HL-60 (cell line): ENCODE measurements around the gene RTN4.

Source experiments
- DNase-seq, 2 experiments: peaks; one replicate each; pipeline ENCODE4 v3.0.0-alpha.2; 2010 to 2020; ENCODE audit warnings: low read depth in 1 of 2, low spot score in 1 of 2
- H3K27ac ChIP-seq: fragments of 250-450 bp; sonication (Bioruptor Pico); replicated peaks from 2 replicates; pipeline ENCODE4 v1.5.1; 2020; ENCODE audit warnings: mild to moderate bottlenecking, moderate library complexity
- H3K27me3 ChIP-seq: fragments of 250-450 bp; sonication (Bioruptor Pico); 2 replicates; pipeline ENCODE4 v1.5.1; 2021; ENCODE audit warnings: mild to moderate bottlenecking, moderate library complexity; ENCODE audit not compliant: insufficient read depth, poor library complexity, severe bottlenecking
- H3K4me3 ChIP-seq: replicated peaks from 2 replicates; pipeline ENCODE4 v1.5.1; 2011; ENCODE audit warnings: mild to moderate bottlenecking, control low read depth, low read length; ENCODE audit not compliant: insufficient read depth
- GABPA ChIP-seq: IDR thresholded peaks from 2 replicates; pipeline ENCODE4 v1.6.1; 2012; ENCODE audit warnings: low read depth
- POLR2AphosphoS5 ChIP-seq: IDR thresholded peaks from 2 replicates; pipeline ENCODE4 v1.6.1; 2012; ENCODE audit warnings: low read depth
- SPI1 ChIP-seq: IDR thresholded peaks from 2 replicates; pipeline ENCODE4 v1.6.1; 2012; ENCODE audit warnings: low read depth, mild to moderate bottlenecking, borderline replicate concordance
- TF ChIP-seq, protein P1 (sequence below): IDR thresholded peaks from one replicate; pipeline ENCODE4 v1.5.1; 2011; ENCODE audit warnings: low read length, control low read depth, inconsistent platforms; ENCODE audit not compliant: insufficient read depth
- TF ChIP-seq, protein P2 (sequence below): IDR thresholded peaks from 2 replicates; pipeline ENCODE4 v1.6.1; 2012; ENCODE audit warnings: low read depth; ENCODE audit not compliant: insufficient replicate concordance

The RTN4 gene

DNA sequence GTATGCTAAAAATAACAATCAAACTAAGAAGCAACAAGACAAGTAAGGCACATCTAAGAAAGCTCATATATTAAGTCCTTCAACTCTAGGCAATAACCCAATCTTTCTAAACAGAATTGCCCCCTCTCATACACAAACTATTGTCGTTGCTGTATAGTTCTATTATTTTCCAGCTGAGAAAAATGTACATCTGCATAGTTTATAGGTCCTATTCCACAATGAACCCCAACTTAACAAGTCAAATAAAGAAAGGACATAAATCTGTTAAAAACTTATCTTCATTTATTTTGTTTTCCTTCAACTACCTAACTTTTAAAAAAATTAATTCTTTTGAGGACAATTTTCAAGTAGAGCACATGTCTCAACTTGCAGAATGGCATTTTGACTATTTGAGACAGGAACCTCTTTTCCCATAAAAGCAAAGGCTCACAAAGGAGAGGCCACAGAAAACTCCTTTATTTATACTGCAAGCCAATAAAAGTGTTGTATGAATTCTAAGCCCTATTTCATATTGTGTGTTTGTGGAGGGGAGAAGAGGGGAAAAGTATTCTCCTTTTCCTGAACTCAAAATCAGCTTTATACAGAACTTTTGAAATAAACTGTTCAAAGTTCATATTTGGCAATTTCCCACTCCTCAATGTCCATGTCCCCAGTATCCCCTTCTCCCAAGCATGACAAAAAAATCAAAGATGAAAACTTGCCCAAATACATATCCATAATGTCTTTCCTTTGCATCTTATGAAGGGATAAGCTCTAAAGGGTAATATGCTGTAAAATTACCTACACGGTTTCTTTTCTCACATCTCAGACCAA lies 37.4 kb downstream of the RTN4 start:
- Histone ChIP-seq H3K27me3 (no peaks in the 10 kb centered on the region), H3K4me3 (no peak overlapping the region), H3K27ac (peak overlapping the region; percentile 35)
- DNase-seq: no peak
- TF ChIP-seq SPI1 (no peak), POLR2AphosphoS5 (no peak), GABPA (no peak)

DNA sequence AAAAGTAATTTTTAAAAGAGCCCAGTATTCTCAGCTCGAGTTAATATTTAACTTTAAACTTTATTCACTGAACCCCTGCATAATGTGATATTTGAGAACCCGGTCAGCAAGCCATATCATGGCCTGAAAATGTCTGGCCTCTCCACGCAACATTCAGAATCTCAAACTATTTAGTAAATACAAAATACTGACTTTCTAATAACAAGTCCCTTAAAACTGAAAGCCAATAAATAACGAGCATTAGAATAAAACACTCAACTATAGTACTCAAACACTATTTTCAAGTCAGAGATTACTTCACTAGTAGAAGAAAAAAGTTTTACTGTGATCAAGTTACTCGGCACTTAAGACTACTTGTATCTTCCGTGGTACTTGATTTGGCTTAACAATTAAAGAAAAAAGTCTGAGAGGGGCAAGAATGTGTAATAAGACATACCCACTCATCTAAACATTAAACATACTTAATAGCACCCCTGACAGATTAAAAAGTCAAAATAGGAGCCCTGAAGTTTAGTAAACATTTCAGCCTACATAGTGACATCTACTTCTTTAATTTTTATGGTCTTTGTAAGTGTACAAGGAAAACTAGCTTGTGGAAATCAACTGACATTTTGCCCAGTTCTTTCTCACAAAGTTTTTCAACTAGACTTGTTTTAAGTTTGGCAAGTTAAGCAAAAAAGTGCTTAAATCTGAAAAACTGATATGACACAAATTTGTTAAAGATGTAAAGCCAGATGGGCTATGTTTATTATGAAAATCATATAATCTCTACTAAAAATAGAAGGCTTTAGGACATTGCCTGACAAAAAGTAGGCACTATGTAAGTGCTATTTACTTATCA lies 38.2 kb downstream of the RTN4 start:
- no peak overlapping the region for H3K4me3 ChIP-seq
- no peak for DNase-seq
- TF ChIP-seq, protein P1, sequence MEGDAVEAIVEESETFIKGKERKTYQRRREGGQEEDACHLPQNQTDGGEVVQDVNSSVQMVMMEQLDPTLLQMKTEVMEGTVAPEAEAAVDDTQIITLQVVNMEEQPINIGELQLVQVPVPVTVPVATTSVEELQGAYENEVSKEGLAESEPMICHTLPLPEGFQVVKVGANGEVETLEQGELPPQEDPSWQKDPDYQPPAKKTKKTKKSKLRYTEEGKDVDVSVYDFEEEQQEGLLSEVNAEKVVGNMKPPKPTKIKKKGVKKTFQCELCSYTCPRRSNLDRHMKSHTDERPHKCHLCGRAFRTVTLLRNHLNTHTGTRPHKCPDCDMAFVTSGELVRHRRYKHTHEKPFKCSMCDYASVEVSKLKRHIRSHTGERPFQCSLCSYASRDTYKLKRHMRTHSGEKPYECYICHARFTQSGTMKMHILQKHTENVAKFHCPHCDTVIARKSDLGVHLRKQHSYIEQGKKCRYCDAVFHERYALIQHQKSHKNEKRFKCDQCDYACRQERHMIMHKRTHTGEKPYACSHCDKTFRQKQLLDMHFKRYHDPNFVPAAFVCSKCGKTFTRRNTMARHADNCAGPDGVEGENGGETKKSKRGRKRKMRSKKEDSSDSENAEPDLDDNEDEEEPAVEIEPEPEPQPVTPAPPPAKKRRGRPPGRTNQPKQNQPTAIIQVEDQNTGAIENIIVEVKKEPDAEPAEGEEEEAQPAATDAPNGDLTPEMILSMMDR: no peak
- TF ChIP-seq POLR2AphosphoS5: no peak
- TF ChIP-seq SPI1: no peak
- no peak for TF ChIP-seq GABPA
- TF ChIP-seq, protein P2, sequence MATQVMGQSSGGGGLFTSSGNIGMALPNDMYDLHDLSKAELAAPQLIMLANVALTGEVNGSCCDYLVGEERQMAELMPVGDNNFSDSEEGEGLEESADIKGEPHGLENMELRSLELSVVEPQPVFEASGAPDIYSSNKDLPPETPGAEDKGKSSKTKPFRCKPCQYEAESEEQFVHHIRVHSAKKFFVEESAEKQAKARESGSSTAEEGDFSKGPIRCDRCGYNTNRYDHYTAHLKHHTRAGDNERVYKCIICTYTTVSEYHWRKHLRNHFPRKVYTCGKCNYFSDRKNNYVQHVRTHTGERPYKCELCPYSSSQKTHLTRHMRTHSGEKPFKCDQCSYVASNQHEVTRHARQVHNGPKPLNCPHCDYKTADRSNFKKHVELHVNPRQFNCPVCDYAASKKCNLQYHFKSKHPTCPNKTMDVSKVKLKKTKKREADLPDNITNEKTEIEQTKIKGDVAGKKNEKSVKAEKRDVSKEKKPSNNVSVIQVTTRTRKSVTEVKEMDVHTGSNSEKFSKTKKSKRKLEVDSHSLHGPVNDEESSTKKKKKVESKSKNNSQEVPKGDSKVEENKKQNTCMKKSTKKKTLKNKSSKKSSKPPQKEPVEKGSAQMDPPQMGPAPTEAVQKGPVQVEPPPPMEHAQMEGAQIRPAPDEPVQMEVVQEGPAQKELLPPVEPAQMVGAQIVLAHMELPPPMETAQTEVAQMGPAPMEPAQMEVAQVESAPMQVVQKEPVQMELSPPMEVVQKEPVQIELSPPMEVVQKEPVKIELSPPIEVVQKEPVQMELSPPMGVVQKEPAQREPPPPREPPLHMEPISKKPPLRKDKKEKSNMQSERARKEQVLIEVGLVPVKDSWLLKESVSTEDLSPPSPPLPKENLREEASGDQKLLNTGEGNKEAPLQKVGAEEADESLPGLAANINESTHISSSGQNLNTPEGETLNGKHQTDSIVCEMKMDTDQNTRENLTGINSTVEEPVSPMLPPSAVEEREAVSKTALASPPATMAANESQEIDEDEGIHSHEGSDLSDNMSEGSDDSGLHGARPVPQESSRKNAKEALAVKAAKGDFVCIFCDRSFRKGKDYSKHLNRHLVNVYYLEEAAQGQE: no peak
- no peaks in the 10 kb centered on the region for H3K27me3 ChIP-seq
- H3K27ac ChIP-seq: peak overlapping the region; percentile 35

DNA sequence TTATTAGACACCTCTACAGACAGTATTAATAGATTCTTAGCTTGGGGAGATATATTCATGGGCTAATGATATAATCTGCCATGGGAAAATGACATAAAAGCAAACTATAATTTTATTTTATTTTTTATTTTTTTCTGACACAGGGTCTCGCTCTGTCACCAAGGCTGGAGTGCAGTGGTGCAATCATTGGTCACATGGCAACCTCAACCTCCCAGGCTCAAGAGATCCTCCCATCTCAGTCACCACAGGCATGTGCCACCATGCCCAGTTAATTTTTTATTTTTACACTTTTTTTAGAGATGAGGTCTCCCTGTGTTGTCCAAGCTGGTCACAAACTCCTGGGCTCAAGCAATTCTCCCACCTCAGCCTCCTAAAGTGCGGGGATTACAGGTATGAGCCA lies 39.3 kb downstream of the RTN4 start:
- Histone ChIP-seq H3K27me3 (no peaks in the 10 kb centered on the region), H3K27ac (peak overlapping the region; percentile 42), H3K4me3 (no peak overlapping the region)
- DNase-seq: peak in 1 of 2 experiments; percentile 62
- TF ChIP-seq GABPA (no peak), SPI1 (no peak), POLR2AphosphoS5 (no peak)
- TF ChIP-seq, protein P2: no peak
- TF ChIP-seq, protein P1: no peak

DNA sequence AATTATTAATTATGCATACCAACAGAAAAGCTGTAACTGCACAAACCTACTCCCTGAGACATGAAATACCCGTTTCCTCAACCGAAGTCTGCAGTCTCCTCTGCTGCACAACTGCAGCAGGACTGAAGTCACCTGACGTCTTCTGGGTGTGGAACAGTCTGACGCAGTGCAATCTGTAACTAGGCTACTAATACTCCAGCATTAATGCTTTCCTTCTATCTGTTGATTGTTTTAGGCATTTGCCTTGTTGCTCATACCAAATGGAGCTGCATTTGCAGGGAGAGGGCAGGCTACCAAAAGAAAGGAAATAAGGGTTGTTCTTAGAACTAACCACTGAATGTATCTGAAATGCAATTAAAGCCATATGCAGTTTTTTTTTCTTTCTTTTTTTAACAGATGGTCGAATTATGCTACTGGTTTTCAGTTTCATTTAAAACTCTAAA lies 40.1 kb downstream of the RTN4 start:
- TF ChIP-seq, protein P2: no peak
- TF ChIP-seq, protein P1: no peak
- no peak for TF ChIP-seq SPI1
- TF ChIP-seq GABPA: no peak
- no peak for TF ChIP-seq POLR2AphosphoS5
- Histone ChIP-seq H3K27ac (peak overlapping the region; percentile 42), H3K4me3 (no peak overlapping the region), H3K27me3 (no peaks in the 10 kb centered on the region)
- DNase-seq: peak in 1 of 2 experiments; percentile 61
